IPS-18a (cell line): ENCODE data around the gene HOXB7.
A peak's percentile ranks its signal among the peaks of the same experiment; 100 is the strongest.

Experiments
- H3K27ac ChIP-seq: one replicate; pipeline ENCODE4 v1.5.1; 2013; ENCODE audit warnings: low read length
- H3K27me3 ChIP-seq: one replicate; pipeline ENCODE4 v1.6.1; 2013; ENCODE audit warnings: mild to moderate bottlenecking, low read length; ENCODE audit not compliant: control insufficient read depth, insufficient read depth
- H3K36me3 ChIP-seq: one replicate; pipeline ENCODE4 v1.6.1; 2013; ENCODE audit warnings: low read depth, low read length; ENCODE audit not compliant: control insufficient read depth
- H3K4me1 ChIP-seq: one replicate; pipeline ENCODE4 v1.6.1; 2013; ENCODE audit warnings: low read depth, low read length; ENCODE audit not compliant: control insufficient read depth
- H3K4me3 ChIP-seq: one replicate; pipeline ENCODE4 v1.5.1; 2013; ENCODE audit warnings: low read length
- H3K9ac ChIP-seq: one replicate; pipeline ENCODE4 v1.6.1; 2013; ENCODE audit warnings: mild to moderate bottlenecking, low read length, moderate library complexity
- H3K9me3 ChIP-seq: one replicate; pipeline ENCODE4 v1.6.1; 2013; ENCODE audit warnings: low read depth, low read length; ENCODE audit not compliant: control insufficient read depth

Gene HOXB7

GRCh38 chr17:48610282-48611211 is at the start of gene HOXB7:
Gene HOXB7, minus strand, starts transcription at chr17:48611017. Its CDS starts 99 bp downstream, at chr17:48610918.
- peaks cover 3% of the 10 kb centered on the region for H3K4me1 ChIP-seq
- H3K9ac ChIP-seq: no peak within 1 kb of the TSS
- H3K9me3 ChIP-seq: no peaks in the 10 kb centered on the region
- peak within 1 kb of the TSS; percentile 30 for H3K4me3 ChIP-seq
- H3K27me3 ChIP-seq: peaks cover 100% of the 10 kb centered on the region
- H3K27ac ChIP-seq: no peak within 1 kb of the TSS
- no peaks in the 10 kb centered on the region for H3K36me3 ChIP-seq

GRCh38 chr17:48655913-48656312 is 45.1 kb upstream of the HOXB7 start:
- Histone ChIP-seq H3K4me3 (no peak overlapping the region), H3K27me3 (peaks cover 42% of the 10 kb centered on the region), H3K36me3 (no peaks in the 10 kb centered on the region), H3K9me3 (no peaks in the 10 kb centered on the region), H3K9ac (no peak overlapping the region), H3K4me1 (no peaks in the 10 kb centered on the region), H3K27ac (no peak overlapping the region)

GRCh38 chr17:48649741-48650140 is 38.9 kb upstream of the HOXB7 start:
- H3K27me3 ChIP-seq: peaks cover 78% of the 10 kb centered on the region
- no peak overlapping the region for H3K4me3 ChIP-seq
- H3K36me3 ChIP-seq: no peaks in the 10 kb centered on the region
- no peak overlapping the region for H3K27ac ChIP-seq
- H3K4me1 ChIP-seq: no peaks in the 10 kb centered on the region
- no peak overlapping the region for H3K9ac ChIP-seq
- no peaks in the 10 kb centered on the region for H3K9me3 ChIP-seq

- Histone ChIP-seq H3K27ac (no peak overlapping the region), H3K4me3 (peak overlapping the region; percentile 6), H3K36me3 (no peaks in the 10 kb centered on the region), H3K9me3 (no peaks in the 10 kb centered on the region), H3K27me3 (peaks cover 90% of the 10 kb centered on the region), H3K4me1 (no peaks in the 10 kb centered on the region), H3K9ac (no peak overlapping the region)
Measured at GRCh38 chr17:48647963-48648245, 37.1 kb upstream of the HOXB7 start.

- Histone ChIP-seq H3K27me3 (peaks cover 91% of the 10 kb centered on the region), H3K4me3 (peak overlapping the region; percentile 38), H3K9ac (no peak overlapping the region)
Measured at GRCh38 chr17:48647103-48647962, 36.5 kb upstream of the HOXB7 start.

GRCh38 chr17:48646183-48647102 is 35.6 kb upstream of the HOXB7 start:
- Histone ChIP-seq H3K9me3 (no peaks in the 10 kb centered on the region), H3K9ac (no peak overlapping the region), H3K36me3 (no peaks in the 10 kb centered on the region), H3K4me1 (no peaks in the 10 kb centered on the region), H3K27ac (no peak overlapping the region), H3K27me3 (peaks cover 92% of the 10 kb centered on the region), H3K4me3 (peak overlapping the region; percentile 38)

More at GRCh38 chr17:48647103-48647962, 36.5 kb upstream of the HOXB7 start:
- H3K27ac ChIP-seq: no peak overlapping the region
- H3K9me3 ChIP-seq: no peaks in the 10 kb centered on the region
- no peaks in the 10 kb centered on the region for H3K4me1 ChIP-seq
- no peaks in the 10 kb centered on the region for H3K36me3 ChIP-seq

- H3K27ac ChIP-seq: no peak overlapping the region
- H3K9ac ChIP-seq: no peak overlapping the region
- H3K9me3 ChIP-seq: no peaks in the 10 kb centered on the region
- H3K27me3 ChIP-seq: peaks cover 99% of the 10 kb centered on the region
- H3K36me3 ChIP-seq: no peaks in the 10 kb centered on the region
- H3K4me1 ChIP-seq: no peaks in the 10 kb centered on the region
- peak overlapping the region; percentile 38 for H3K4me3 ChIP-seq
Measured at GRCh38 chr17:48645639-48646182, 34.9 kb upstream of the HOXB7 start.

- no peak overlapping the region for H3K27ac ChIP-seq
- peaks cover 100% of the 10 kb centered on the region for H3K27me3 ChIP-seq
- no peaks in the 10 kb centered on the region for H3K36me3 ChIP-seq
- no peaks in the 10 kb centered on the region for H3K4me1 ChIP-seq
- no peak overlapping the region for H3K9ac ChIP-seq
- H3K9me3 ChIP-seq: no peaks in the 10 kb centered on the region
- no peak overlapping the region for H3K4me3 ChIP-seq
Measured at GRCh38 chr17:48644910-48645557, 34.2 kb upstream of the HOXB7 start.

GRCh38 chr17:48644159-48644558 is 33.3 kb upstream of the HOXB7 start:
- H3K27me3 ChIP-seq: peaks cover 100% of the 10 kb centered on the region
- no peak overlapping the region for H3K4me3 ChIP-seq
- H3K27ac ChIP-seq: no peak overlapping the region
- no peaks in the 10 kb centered on the region for H3K4me1 ChIP-seq
- no peaks in the 10 kb centered on the region for H3K9me3 ChIP-seq
- H3K9ac ChIP-seq: no peak overlapping the region
- H3K36me3 ChIP-seq: no peaks in the 10 kb centered on the region

GRCh38 chr17:48643697-48644012 is 32.8 kb upstream of the HOXB7 start:
- H3K27me3 ChIP-seq: peaks cover 100% of the 10 kb centered on the region
- H3K9me3 ChIP-seq: no peaks in the 10 kb centered on the region
- H3K4me3 ChIP-seq: no peak overlapping the region
- no peak overlapping the region for H3K27ac ChIP-seq
- no peak overlapping the region for H3K9ac ChIP-seq
- no peaks in the 10 kb centered on the region for H3K4me1 ChIP-seq
- no peaks in the 10 kb centered on the region for H3K36me3 ChIP-seq
